Panc1 (cell line): ENCODE measurements around the gene EEF2K. TPM values are rescaled to one million over a fixed set of nuclear protein-coding genes. Genes with fewer than 3 reads are reported as not detected.

Experiments used
- ATAC-seq: fragments of 200-7000 bp; cut with Tn5 transposase; 2 replicates; pipeline ENCODE4 v1.9.1; 2020; ENCODE audit warnings: mild to moderate bottlenecking, moderate library complexity
- BruUV-seq: library from RNA; stranded (reverse); fragments of 400-500 nt; replicated peaks from 2 replicates; lab custom pipeline; 2021; lab: Mats Ljungman, UMichigan
- CTCF ChIA-PET: fragments of 300-600 bp; sonication (Branson Sonifier 250); formaldehyde crosslinking; loops from one replicate; lab custom pipeline; 2022; ENCODE audit warnings: antibody characterized with exemption; lab: Charles Lee
- POLR2A ChIA-PET: fragments of 300-600 bp; sonication (Branson Sonifier 250); formaldehyde crosslinking; loops from one replicate; lab custom pipeline; 2022; ENCODE audit warnings: antibody characterized with exemption; lab: Charles Lee
- DNase-seq: peaks from one replicate; pipeline ENCODE4 v3.0.0-alpha.2; 2010; ENCODE audit warnings: low read depth, low spot score
- H3K27ac ChIP-seq: 2 replicates; pipeline ENCODE4 v1.5.1; 2011; ENCODE audit warnings: mild to moderate bottlenecking, low read length, inconsistent platforms
- H3K27me3 ChIP-seq: fragments of 200-500 bp; sonication (Bioruptor generic); 2 replicates; pipeline ENCODE4 v1.6.0; 2014; ENCODE audit warnings: low read length, inconsistent platforms; ENCODE audit not compliant: control insufficient read depth, insufficient read depth
- H3K36me3 ChIP-seq: fragments of 200-500 bp; sonication (Bioruptor generic); 2 replicates; pipeline ENCODE4 v1.5.1; 2014; ENCODE audit warnings: inconsistent platforms, mild to moderate bottlenecking, low read length, moderate library complexity; ENCODE audit not compliant: control insufficient read depth, insufficient read depth
- H3K4me1 ChIP-seq: 2 replicates; pipeline ENCODE4 v1.5.1; 2011; ENCODE audit warnings: inconsistent platforms, mild to moderate bottlenecking, low read length, moderate library complexity; ENCODE audit not compliant: control insufficient read depth, insufficient read depth
- H3K4me3 ChIP-seq, 2 experiments: 2 replicates each; pipeline ENCODE4 v1.5.1; 2011 to 2012; ENCODE audit warnings: low read depth in 2 of 2, low read length in 2 of 2, mild to moderate bottlenecking in 2 of 2, inconsistent platforms in 1 of 2, moderate library complexity in 1 of 2
- H3K9me3 ChIP-seq: fragments of 200-500 bp; sonication (Bioruptor generic); 2 replicates; pipeline ENCODE4 v1.5.1; 2014; ENCODE audit warnings: low read depth, mild to moderate bottlenecking, inconsistent platforms, low read length, moderate library complexity; ENCODE audit not compliant: control insufficient read depth, insufficient read depth
- CTCF ChIP-seq: fragments of 450-650 bp; IDR thresholded peaks from 2 replicates; pipeline ENCODE4 v1.5.1; 2017; ENCODE audit warnings: mild to moderate bottlenecking
- POLR2AphosphoS5 ChIP-seq: IDR thresholded peaks from 2 replicates; pipeline ENCODE4 v1.6.1; 2012; ENCODE audit warnings: mild to moderate bottlenecking, low read depth, low read length, moderate library complexity
- REST ChIP-seq, 2 experiments: IDR thresholded peaks; 2 replicates each; pipeline ENCODE4 v1.6.1; 2011 to 2012; ENCODE audit warnings: low read depth in 2 of 2, control low read depth in 1 of 2, low read length in 1 of 2, mild to moderate bottlenecking in 1 of 2, moderate library complexity in 1 of 2; ENCODE audit not compliant: insufficient read depth in 1 of 2
- SIN3A ChIP-seq: IDR thresholded peaks from 2 replicates; pipeline ENCODE4 v1.6.1; 2012; ENCODE audit warnings: low read depth, mild to moderate bottlenecking, low read length, moderate library complexity, borderline replicate concordance; ENCODE audit not compliant: insufficient read depth
- TCF7L2 ChIP-seq: IDR thresholded peaks from 2 replicates; pipeline ENCODE4 v1.6.1; 2011; ENCODE audit warnings: mild to moderate bottlenecking, low read depth, low read length, inconsistent platforms
- in situ Hi-C: cut with HindIII; loops from 2 replicates; pipeline ENCODE4 v1.10.0; 2016; ENCODE audit warnings: low sequenced_read_pairs, low pct_unique_long_range_greater_than_20kb
- intact Hi-C: fragments of 100-400 bp; cut with micrococcal nuclease; formaldehyde crosslinking; loops from one replicate; pipeline ENCODE4 v1.10.0; 2022; ENCODE audit not compliant: unreplicated experiment
- total RNA-seq: library from RNA; stranded (reverse); gene quantifications from one replicate; pipeline ENCODE4 v1.2.1, GENCODE V29; 2021; ENCODE audit not compliant: unreplicated experiment

EEF2K gene
- total RNA-seq, 1 experiment from 2014 or later, result 15.0 TPM

GRCh38 chr16:22312897-22313781 is 107.1 kb downstream of the EEF2K start:
- TF ChIP-seq POLR2AphosphoS5 (no peak), REST (IDR thresholded peaks at IDR 0.05; ENCODE audit: insufficient read depth in 1 of 2, low read depth in 2 of 2, low read length in 1 of 2) (no peak), SIN3A (no peak), TCF7L2 (no peak), CTCF (no peak)
- H3K4me1 ChIP-seq, result no peaks in the 10 kb centered on the region
- no peaks in the 10 kb centered on the region; the same call in 1 of the 2 replicates for H3K36me3 ChIP-seq
- DNase-seq (no peak), ATAC-seq (no peak)
- intact Hi-C loops (no loop called here), in situ Hi-C loops (no loop called here)
- H3K27me3 ChIP-seq, result no peaks in the 10 kb centered on the region
- POLR2A ChIA-PET, result no interaction called here
- H3K27ac ChIP-seq, result no peak overlapping the region
- no peaks in the 10 kb centered on the region for H3K9me3 ChIP-seq
- CTCF ChIA-PET, result no interaction called here
- H3K4me3 ChIP-seq, result no peak overlapping the region
- no TSS peak for BruUV-seq

- H3K27me3 ChIP-seq, result no peaks in the 10 kb centered on the region
- DNase-seq (no peak), ATAC-seq (no peak)
- in situ Hi-C loops, result no loop called here
- intact Hi-C loops, result no loop called here
- H3K9me3 ChIP-seq, result no peaks in the 10 kb centered on the region
- ChIA-PET CTCF (no interaction called here), POLR2A (no interaction called here)
- TF ChIP-seq SIN3A (no peak), TCF7L2 (no peak), CTCF (no peak), POLR2AphosphoS5 (no peak), REST (IDR thresholded peaks at IDR 0.05; ENCODE audit: insufficient read depth in 1 of 2, low read depth in 2 of 2, low read length in 1 of 2) (no peak)
- H3K36me3 ChIP-seq, result no peaks in the 10 kb centered on the region; the same call in 1 of the 2 replicates
- no peaks in the 10 kb centered on the region for H3K4me1 ChIP-seq
- H3K4me3 ChIP-seq, result no peak overlapping the region
- no TSS peak for BruUV-seq
- H3K27ac ChIP-seq, result no peak overlapping the region
Measured at GRCh38 chr16:22313876-22314470, 107.9 kb downstream of the EEF2K start.
